Neural progenitor cell (in vitro differentiated cells): ENCODE measurements around the gene LTBP3.

Experiments
- CTCF ChIP-seq: fragments of 200-600 bp; sonication (generic); IDR thresholded peaks from 2 replicates; pipeline ENCODE4 v1.5.1; 2017; ENCODE audit warnings: antibody characterized with exemption, mild to moderate bottlenecking
- EZH2 ChIP-seq: fragments of 200-600 bp; sonication (generic); IDR thresholded peaks from 2 replicates; pipeline ENCODE4 v1.6.1; 2017; ENCODE audit warnings: antibody characterized with exemption, mild to moderate bottlenecking, moderate library complexity

- TF ChIP-seq CTCF (no peak), EZH2 (peak; percentile 25)
Measured at GRCh38 chr11:65554057-65554818, 3.9 kb downstream of the LTBP3 start.
